Skin of body (tissue), 2 donors: ENCODE measurements around the gene KLHL36. TPM values are rescaled to one million over a fixed set of nuclear protein-coding genes. Genes with fewer than 3 reads are reported as not detected.
"Not testable (repeated sequence)": the region's sequence is repeated elsewhere in the genome, so short reads cannot be mapped to it uniquely, and the experiment has no call there.

Experiments used
- DNase-seq: peaks from one replicate; lab custom pipeline; 2025; lab: John Stamatoyannopoulos, UW
- total RNA-seq: library from RNA; depleted of rRNA; stranded (reverse); fragments of >200 nt; gene quantifications from one replicate; pipeline ENCODE4 v1.2.3, GENCODE V29; 2014

Gene KLHL36
- total RNA-seq, 1 donor from 2014 or later: 26.2 TPM

DNA sequence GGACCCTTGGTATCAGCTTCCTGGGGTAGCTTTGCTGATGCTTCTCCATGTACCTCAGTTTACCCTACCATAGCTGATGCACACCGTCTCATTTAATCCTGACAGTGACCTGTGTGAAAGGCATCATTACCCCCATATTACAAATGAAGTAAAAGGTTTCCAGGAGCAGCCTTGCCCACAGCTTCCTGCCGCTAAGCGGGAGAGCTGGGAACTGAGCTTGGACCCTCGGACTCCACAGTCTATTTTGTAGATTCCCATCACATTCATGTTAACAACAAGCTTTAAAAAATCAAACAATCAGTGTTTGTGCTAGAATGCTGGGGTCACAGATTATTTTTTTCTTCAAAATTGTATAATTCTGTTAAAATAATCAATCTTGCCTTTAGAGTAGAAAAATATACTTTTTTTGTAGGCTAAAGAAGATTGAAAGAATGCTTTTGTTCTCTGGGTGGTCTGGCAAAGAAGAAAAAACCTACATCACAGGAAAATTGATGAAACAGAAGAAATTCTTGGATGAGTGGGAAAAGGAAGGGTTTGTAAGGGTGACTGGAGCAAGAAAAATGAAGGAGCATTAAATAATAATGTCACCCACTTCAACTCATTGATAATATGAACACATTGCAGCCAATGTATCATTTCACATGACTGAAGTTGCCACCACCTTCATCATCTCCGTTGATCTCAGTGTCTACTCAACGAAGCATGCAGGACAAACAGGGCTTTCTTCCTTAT is 41.9 kb downstream of the KLHL36 start:
- DNase-seq: no peak

DNA sequence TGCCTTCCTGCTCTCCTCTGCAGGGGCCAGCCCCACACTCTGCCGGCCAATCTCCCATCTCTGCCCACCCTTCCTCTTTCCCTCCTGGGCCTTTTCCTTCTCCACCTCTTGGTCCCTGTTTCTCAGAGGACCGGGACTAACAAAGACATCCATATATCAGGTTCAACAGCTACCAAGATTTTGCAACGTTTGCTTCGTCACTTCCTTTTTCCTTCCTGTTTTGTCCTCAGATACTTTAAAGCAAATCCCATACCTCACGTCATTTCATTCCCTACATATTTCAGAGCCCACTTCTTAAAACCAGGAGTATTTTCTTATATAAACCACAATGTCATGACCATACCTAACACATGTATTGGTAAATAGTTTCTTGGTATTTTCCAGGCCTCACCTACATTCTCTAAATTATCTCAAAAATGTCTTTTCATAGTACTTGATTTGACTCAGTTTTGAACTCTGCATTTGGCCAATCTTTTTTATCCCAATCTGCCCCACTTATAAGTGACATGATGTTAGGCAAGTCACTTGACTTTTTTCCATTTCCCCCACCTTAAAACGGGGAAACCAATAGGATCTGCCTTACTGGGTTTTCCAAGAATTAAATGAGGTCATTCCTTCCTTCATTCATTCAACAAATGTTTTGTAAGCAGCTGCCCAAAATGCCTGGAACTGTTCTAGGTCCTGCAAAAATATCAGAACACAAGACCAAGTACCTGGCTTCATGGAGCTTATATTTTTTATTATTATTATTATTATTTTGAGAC is 44.3 kb downstream of the KLHL36 start:
- DNase-seq: no peak

GRCh38 chr16:84693869-84694268 is 45.6 kb downstream of the KLHL36 start:
- DNase-seq: not testable (repeated sequence)

GRCh38 chr16:84694980-84695379 is 46.7 kb downstream of the KLHL36 start:
- no peak for DNase-seq

- DNase-seq: no peak
These were observed 50.9 kb downstream of the KLHL36 start for GRCh38 chr16:84699147-84699711.

GRCh38 chr16:84699712-84700445 is 51.6 kb downstream of the KLHL36 start, which contains the start of gene USP10:
Gene USP10, plus strand, starts transcription at chr16:84700000. Its CDS starts 91 bp downstream, at chr16:84700091.
- DNase-seq: peak; percentile 12

DNA sequence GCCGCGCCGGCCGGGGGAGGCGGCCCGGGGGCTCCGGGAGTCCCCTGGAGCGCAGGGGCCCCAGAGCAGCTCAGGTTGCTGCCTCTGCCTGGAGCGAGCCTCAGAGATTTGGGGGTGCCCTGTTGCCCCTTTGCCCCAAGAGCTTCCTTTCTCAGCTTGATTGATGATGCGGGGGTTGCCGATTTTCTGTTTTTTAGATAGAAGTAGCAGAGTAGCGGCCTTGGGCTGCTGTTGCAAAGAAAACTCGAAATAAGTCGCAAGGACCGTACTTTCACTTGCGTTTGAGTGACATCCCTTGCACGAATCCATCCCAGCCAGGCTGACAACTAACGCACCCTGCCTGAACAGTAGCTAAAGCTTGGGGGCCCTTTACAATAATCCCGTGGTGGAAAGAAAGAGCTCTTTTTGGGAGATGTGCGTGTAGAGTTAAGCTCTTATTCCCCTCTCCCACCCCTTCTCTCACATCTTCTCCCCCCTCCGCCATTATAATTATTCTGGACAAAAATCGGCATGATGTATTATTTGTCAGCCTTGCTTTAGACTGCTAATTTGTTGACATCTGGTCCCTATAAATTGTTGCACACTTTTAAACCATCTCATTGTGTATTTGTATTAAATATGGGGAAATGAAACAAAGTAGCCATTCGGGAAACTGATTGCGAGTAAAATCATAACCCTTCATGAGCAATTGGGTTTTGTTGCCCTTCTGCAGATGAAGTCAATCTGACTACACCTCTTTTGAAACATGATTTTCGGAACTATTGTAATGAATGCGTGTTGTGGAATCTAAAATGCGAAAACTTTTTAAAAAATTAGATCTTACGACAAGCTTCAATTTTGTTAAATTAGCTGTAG is 52.4 kb downstream of the KLHL36 start:
- peak; percentile 37 for DNase-seq

DNA sequence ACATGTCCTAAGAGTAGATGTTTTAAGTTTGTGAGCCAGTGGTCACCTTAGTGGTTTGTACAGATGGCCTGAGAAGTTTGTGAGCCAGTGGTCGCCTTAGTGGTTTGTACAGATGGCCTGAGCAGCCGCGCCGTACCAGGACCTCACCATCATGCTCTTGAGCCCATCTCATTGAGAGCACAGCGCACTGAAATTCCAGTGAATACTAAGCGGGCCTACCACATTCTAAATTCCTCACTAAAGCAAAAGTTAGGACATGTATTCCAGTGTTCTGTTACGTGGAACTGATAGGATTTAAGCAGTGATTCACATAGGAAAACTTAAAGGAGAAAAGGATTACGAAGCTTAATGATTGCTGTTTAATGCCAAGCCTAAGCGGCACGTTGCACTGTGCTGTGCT is 55.4 kb downstream of the KLHL36 start:
- no peak for DNase-seq

DNA sequence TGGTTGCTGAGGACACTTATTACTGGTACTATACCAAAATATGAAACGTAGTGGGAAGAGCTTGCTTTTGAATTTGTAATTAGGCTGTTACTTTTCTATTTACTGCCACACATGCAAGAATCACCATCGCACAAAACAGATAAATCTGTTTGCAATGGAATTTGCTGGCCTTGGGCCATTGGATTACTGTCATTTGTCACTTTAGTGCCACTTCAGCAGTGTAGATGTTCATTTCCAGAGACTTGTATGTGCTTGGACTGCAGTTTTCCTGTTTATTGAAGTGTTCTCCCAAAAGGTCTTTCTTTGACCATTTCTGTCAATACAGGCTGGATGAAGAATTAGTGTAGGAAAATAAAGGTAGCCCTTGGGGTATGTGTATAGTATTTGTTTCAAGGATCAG is 55.9 kb downstream of the KLHL36 start:
- no peak for DNase-seq

DNA sequence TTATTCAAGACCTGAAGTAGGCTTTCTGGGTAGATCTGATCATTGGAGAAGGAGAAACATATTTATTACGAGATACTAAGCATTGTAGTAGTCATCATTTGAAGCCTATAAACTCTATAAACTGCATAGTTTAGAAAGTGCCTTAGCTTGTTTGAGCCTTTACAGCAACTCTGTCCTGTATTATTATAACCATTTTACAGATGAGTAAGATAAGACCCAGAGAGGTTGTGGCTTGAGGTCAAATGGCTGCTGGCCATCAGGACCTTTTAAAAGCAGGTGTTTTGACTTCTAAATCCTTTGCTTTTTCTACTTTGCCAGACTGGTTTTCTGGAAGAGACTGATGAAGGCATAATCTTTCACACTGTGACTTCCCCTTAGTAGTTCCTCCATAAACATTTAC is 58.5 kb downstream of the KLHL36 start:
- no peak for DNase-seq

DNA sequence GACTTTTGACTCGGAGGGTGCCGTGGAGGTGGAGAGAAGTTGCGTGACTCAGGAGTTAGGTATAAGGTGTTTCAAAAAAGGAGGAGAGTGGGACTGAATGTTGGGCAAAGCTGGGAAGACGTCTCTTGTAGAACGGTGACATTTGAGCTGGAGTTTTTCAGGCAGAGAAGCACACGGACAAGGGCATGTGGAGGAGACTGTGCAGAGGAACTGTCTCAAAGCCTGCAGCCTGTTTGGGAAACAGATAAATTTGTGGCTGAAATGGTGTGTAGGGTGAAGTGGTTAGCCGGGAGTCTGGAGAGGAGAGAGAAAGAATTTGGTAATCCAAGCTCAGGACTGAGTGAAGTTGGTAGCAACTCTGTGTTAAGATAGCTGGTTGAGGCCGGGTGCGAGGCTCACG is 61.3 kb downstream of the KLHL36 start:
- DNase-seq: no peak

DNA sequence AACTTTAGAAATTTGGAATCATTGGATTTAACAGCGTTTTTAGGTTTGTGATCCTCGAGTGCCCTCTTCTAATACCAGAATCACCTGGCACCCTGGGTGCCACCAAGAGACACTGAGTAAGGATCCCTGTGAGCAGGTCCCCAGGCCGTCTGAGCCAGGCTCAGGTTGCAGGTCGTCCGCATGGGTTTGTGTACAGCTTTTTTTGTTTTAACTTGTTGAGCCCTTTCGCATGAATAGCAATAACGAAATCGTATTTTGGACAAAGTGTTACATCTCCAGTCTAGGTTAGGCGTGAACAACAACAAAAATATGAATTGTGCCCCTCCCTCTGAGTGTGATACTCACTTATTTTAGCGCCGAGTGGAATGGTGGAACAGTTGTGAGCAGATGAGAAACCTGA is 62.4 kb downstream of the KLHL36 start:
- DNase-seq: no peak

Other genes with a start within 250 kb of the KLHL36 start
- gene MEAK7, start 143.9 kb upstream of the KLHL36 start, total RNA-seq: 12.2 TPM
- 14.6 TPM for gene COTL1, start 30.4 kb upstream of the KLHL36 start, total RNA-seq
- gene USP10, start 51.5 kb downstream of the KLHL36 start, total RNA-seq: 43.6 TPM
- 11.8 TPM for gene CRISPLD2, start 171.5 kb downstream of the KLHL36 start, total RNA-seq